Thyroid gland (tissue), 4 donors: ENCODE results near the gene APP. TPM values are rescaled to one million over a fixed set of nuclear protein-coding genes. Genes with fewer than 3 reads are reported as not detected.

Experiments used
- DNase-seq, 2 donors: peaks; one replicate each; pipeline ENCODE4 v3.0.0-alpha.2; 2019
- H3K27ac ChIP-seq, 3 donors: fragments of 200-600 bp; sonication (generic); 1 replicate in 2 of 3; 2 replicates in 1 of 3; pipeline ENCODE4 v1.5.1; 2016 to 2019; ENCODE audit warnings: mild to moderate bottlenecking in 1 of 3, moderate library complexity in 1 of 3
- H3K27me3 ChIP-seq: fragments of 200-600 bp; sonication (generic); one replicate; pipeline ENCODE4 v1.5.1; 2019
- H3K36me3 ChIP-seq, 2 donors: fragments of 200-600 bp; sonication (generic); one replicate each; pipeline ENCODE4 v1.5.1; 2016 to 2019
- H3K4me1 ChIP-seq, 2 donors: fragments of 200-600 bp; sonication (generic); one replicate each; pipeline ENCODE4 v1.5.1; 2017 to 2019
- H3K4me3 ChIP-seq, 3 donors: fragments of 200-600 bp; sonication (generic); replicated peaks in 1 of 3; 1 replicate in 2 of 3; 2 replicates in 1 of 3; pipeline ENCODE4 v1.5.1; 2016; ENCODE audit warnings: mild to moderate bottlenecking in 1 of 3
- H3K9me3 ChIP-seq: fragments of 200-600 bp; sonication (generic); one replicate; pipeline ENCODE4 v1.5.1; 2017
- CTCF ChIP-seq, 6 experiments: fragments of 200-600 bp in 3 of 6; fragments of 450-650 bp in 3 of 6; sonication (generic) in 3 of 6; IDR thresholded peaks; one replicate each; pipeline ENCODE4 v1.5.1; 2016 to 2019; ENCODE audit warnings: antibody characterized with exemption in 6 of 6, mild to moderate bottlenecking in 2 of 6, inconsistent platforms in 1 of 6, moderate library complexity in 1 of 6
- POLR2A ChIP-seq, 2 donors: fragments of 450-650 bp; IDR thresholded peaks; one replicate each; pipeline ENCODE4 v1.6.1; 2017; ENCODE audit warnings: antibody characterized with exemption in 2 of 2, mild to moderate bottlenecking in 2 of 2, moderate library complexity in 1 of 2
- WGBS, 2 donors: methylation state at CpG; one replicate each; pipeline ENCODE4 v1.1.5; 2017; 5-methylcytosine and 5-hydroxymethylcytosine counted together
- intact Hi-C: fragments of 100-400 bp; cut with DNase I; formaldehyde crosslinking; loops from one replicate; pipeline ENCODE4 v1.15.1; 2023
- total RNA-seq, 4 donors: library from RNA; depleted of rRNA; stranded (reverse); fragments of >200 nt; gene quantifications; one replicate each; pipeline ENCODE4 v1.2.3, GENCODE V29; 2016

Gene APP
- total RNA-seq, 4 donors from 2014 or later: 513 to 716 (median 676) TPM

- Histone ChIP-seq H3K4me3 (no peak overlapping the region), H3K36me3 (no peaks in the 10 kb centered on the region), H3K4me1 (peaks cover 5 to 9% of the 10 kb centered on the region in 2 donors), H3K27me3 (no peaks in the 10 kb centered on the region), H3K27ac (no peak overlapping the region), H3K9me3 (no peaks in the 10 kb centered on the region)
- WGBS, 2 donors: 73 to 76% methylated on average over 2 of the region's 2 CpGs
- TF ChIP-seq CTCF (IDR thresholded peaks at IDR 0.05) (no peak), POLR2A (IDR thresholded peaks at IDR 0.05) (no peak)
- no peak for DNase-seq
- intact Hi-C loops: no loop called here
Observed at GRCh38 chr21:26110715-26111114, 59.9 kb downstream of the APP start.

- Histone ChIP-seq H3K27me3 (no peaks in the 10 kb centered on the region), H3K4me3 (no peak overlapping the region), H3K27ac (no peak overlapping the region), H3K4me1 (no peaks in the 10 kb centered on the region), H3K9me3 (no peaks in the 10 kb centered on the region), H3K36me3 (no peaks in the 10 kb centered on the region)
- DNase-seq: no peak
- intact Hi-C loops: loop anchor here (10.0 kb wide), 1 partner anchor 63 kb away; no protein-coding TSS in a partner anchor
- 71 to 80% methylated on average over 4 of the region's 4 CpGs for WGBS, 2 donors
- TF ChIP-seq CTCF (IDR thresholded peaks at IDR 0.05) (no peak), POLR2A (IDR thresholded peaks at IDR 0.05) (no peak)
Observed at GRCh38 chr21:26107429-26107828, 63.1 kb downstream of the APP start.

GRCh38 chr21:26106562-26106961, 64.0 kb downstream of the APP start:
- Histone ChIP-seq H3K36me3 (no peaks in the 10 kb centered on the region), H3K27me3 (no peaks in the 10 kb centered on the region), H3K27ac (no peak overlapping the region), H3K4me3 (no peak overlapping the region), H3K9me3 (no peaks in the 10 kb centered on the region), H3K4me1 (no peaks in the 10 kb centered on the region)
- no peak for DNase-seq
- TF ChIP-seq POLR2A (IDR thresholded peaks at IDR 0.05) (no peak), CTCF (IDR thresholded peaks at IDR 0.05) (no peak)
- WGBS, 2 donors: 83 to 91% methylated on average over 7 of the region's 7 CpGs
- intact Hi-C loops: loop anchor here (10.0 kb wide), 1 partner anchor 62 kb away; no protein-coding TSS in a partner anchor

- Histone ChIP-seq H3K9me3 (no peaks in the 10 kb centered on the region), H3K36me3 (no peaks in the 10 kb centered on the region), H3K27me3 (no peaks in the 10 kb centered on the region), H3K27ac (no peak overlapping the region), H3K4me1 (no peaks in the 10 kb centered on the region), H3K4me3 (no peak overlapping the region)
- DNase-seq: no peak
- 93 to 99% methylated on average over 5 of the region's 5 CpGs for WGBS, 2 donors
- intact Hi-C loops: loop anchor here (10.0 kb wide), 1 partner anchor 61 kb away; no protein-coding TSS in a partner anchor
- TF ChIP-seq POLR2A (IDR thresholded peaks at IDR 0.05): no peak
- no peak for TF ChIP-seq CTCF (IDR thresholded peaks at IDR 0.05)
Observed at GRCh38 chr21:26105819-26106218, 64.8 kb downstream of the APP start.

GRCh38 chr21:26100573-26100972, 70.0 kb downstream of the APP start:
- H3K4me3 ChIP-seq: no peak overlapping the region
- intact Hi-C loops: loop anchor here (10.0 kb wide), 1 partner anchor 56 kb away; no protein-coding TSS in a partner anchor
- H3K9me3 ChIP-seq: no peaks in the 10 kb centered on the region
- H3K27ac ChIP-seq: no peak overlapping the region
- no peaks in the 10 kb centered on the region for H3K36me3 ChIP-seq
- peaks cover 0 to 6% of the 10 kb centered on the region in 2 donors for H3K4me1 ChIP-seq
- TF ChIP-seq POLR2A (IDR thresholded peaks at IDR 0.05): no peak
- TF ChIP-seq CTCF (IDR thresholded peaks at IDR 0.05): no peak
- 79 to 85% methylated on average over 2 of the region's 2 CpGs for WGBS, 2 donors
- DNase-seq: no peak
- H3K27me3 ChIP-seq: no peaks in the 10 kb centered on the region
